Progenitor cell of endocrine pancreas (in vitro differentiated cells): Measurements from ENCODE around the gene PIF1. TPM values are rescaled to one million over a fixed set of nuclear protein-coding genes. Genes with fewer than 3 reads are reported as not detected.

ENCODE experiments used
- DNase-seq: peaks from one replicate; pipeline ENCODE4 v3.0.0; 2021; ENCODE audit warnings: low spot score; ENCODE audit not compliant: unreplicated experiment
- H3K27ac Mint-ChIP-seq: 2 replicates; pipeline ENCODE4 v1.8.0; 2021; ENCODE audit warnings: mild to moderate bottlenecking, moderate library complexity, mixed read lengths
- H3K27me3 Mint-ChIP-seq: 2 replicates; pipeline ENCODE4 v1.8.0; 2021; ENCODE audit warnings: mixed read lengths
- H3K36me3 Mint-ChIP-seq: 2 replicates; pipeline ENCODE4 v1.8.0; 2022; ENCODE audit warnings: mixed read lengths; ENCODE audit not compliant: insufficient read depth
- H3K4me1 Mint-ChIP-seq: 2 replicates; pipeline ENCODE4 v1.8.0; 2021; ENCODE audit warnings: low read depth, mixed read lengths
- H3K4me3 Mint-ChIP-seq: 2 replicates; pipeline ENCODE4 v1.8.0; 2021; ENCODE audit warnings: low read depth, mild to moderate bottlenecking, moderate library complexity, mixed read lengths
- H3K9me3 Mint-ChIP-seq: 2 replicates; pipeline ENCODE4 v1.8.0; 2021; ENCODE audit warnings: low read depth, mixed read lengths
- CTCF ChIP-seq: fragments of 200-600 bp; sonication (generic); IDR thresholded peaks from one replicate; pipeline ENCODE4 v1.5.0; 2021; ENCODE audit warnings: antibody characterized with exemption, mild to moderate bottlenecking; ENCODE audit not compliant: unreplicated experiment
- total RNA-seq: library from RNA; stranded (reverse); gene quantifications from 2 replicates; pipeline ENCODE4 v1.2.1, GENCODE V29; 2021

Gene PIF1
- total RNA-seq, 1 donor from 2014 or later: 19.6 TPM

GRCh38 chr15:64780600-64781156 is 44.8 kb downstream of the PIF1 start:
- Mint-ChIP-seq H3K27me3 (peaks cover 7% of the 10 kb centered on the region), H3K9me3 (no peaks in the 10 kb centered on the region), H3K4me1 (peaks cover 9% of the 10 kb centered on the region), H3K4me3 (no peak overlapping the region), H3K36me3 (no peaks in the 10 kb centered on the region), H3K27ac (no peak overlapping the region)
- no peak for DNase-seq
- no peak for TF ChIP-seq CTCF

- Mint-ChIP-seq H3K27ac (no peak overlapping the region), H3K4me1 (peaks cover 9% of the 10 kb centered on the region), H3K36me3 (no peaks in the 10 kb centered on the region)
Measured at GRCh38 chr15:64779630-64780029, 45.8 kb downstream of the PIF1 start.

GRCh38 chr15:64779024-64779423 is 46.4 kb downstream of the PIF1 start:
- Mint-ChIP-seq H3K27ac (no peak overlapping the region), H3K9me3 (no peaks in the 10 kb centered on the region), H3K4me1 (peaks cover 12% of the 10 kb centered on the region), H3K36me3 (no peaks in the 10 kb centered on the region), H3K27me3 (peaks cover 7% of the 10 kb centered on the region), H3K4me3 (peak overlapping the region; percentile 29)
- DNase-seq: no peak
- no peak for TF ChIP-seq CTCF

More at GRCh38 chr15:64779630-64780029, 45.8 kb downstream of the PIF1 start:
- TF ChIP-seq CTCF: no peak
- no peak for DNase-seq
- Mint-ChIP-seq H3K27me3 (peaks cover 7% of the 10 kb centered on the region), H3K4me3 (no peak overlapping the region), H3K9me3 (no peaks in the 10 kb centered on the region)

GRCh38 chr15:64776402-64776786 is 49.1 kb downstream of the PIF1 start:
- TF ChIP-seq CTCF: no peak
- peak; percentile 14 for DNase-seq
- Mint-ChIP-seq H3K4me3 (peak overlapping the region; percentile 87), H3K36me3 (no peaks in the 10 kb centered on the region), H3K27me3 (peaks cover 7% of the 10 kb centered on the region), H3K4me1 (peaks cover 19% of the 10 kb centered on the region), H3K9me3 (no peaks in the 10 kb centered on the region), H3K27ac (peak overlapping the region; percentile 89)

GRCh38 chr15:64775551-64776401 is 49.7 kb downstream of the PIF1 start, which contains the start of gene RBPMS2:
Gene RBPMS2, minus strand, starts transcription at chr15:64775589. Its CDS starts 270 bp downstream, at chr15:64775319.
- H3K9me3 Mint-ChIP-seq: no peaks in the 10 kb centered on the region
- TF ChIP-seq CTCF: no peak
- no peaks in the 10 kb centered on the region for H3K36me3 Mint-ChIP-seq
- H3K27ac Mint-ChIP-seq: peak within 1 kb of the TSS; percentile 89
- H3K27me3 Mint-ChIP-seq: peaks cover 7% of the 10 kb centered on the region
- peak within 1 kb of the TSS; percentile 87 for H3K4me3 Mint-ChIP-seq
- DNase-seq: peak; percentile 29
- H3K4me1 Mint-ChIP-seq: peaks cover 17% of the 10 kb centered on the region
